Caco-2 (cell line): ENCODE results near the gene C1GALT1C1L. TPM values are rescaled to one million over a fixed set of nuclear protein-coding genes. Genes with fewer than 3 reads are reported as not detected.

Source experiments
- BruUV-seq: library from RNA; stranded (reverse); fragments of 400-500 nt; replicated peaks from 2 replicates; lab custom pipeline; 2021; lab: Mats Ljungman, UMichigan
- CTCF ChIA-PET: fragments of 300-600 bp; sonication (Branson Sonifier 250); formaldehyde crosslinking; loops from one replicate; lab custom pipeline; 2022; ENCODE audit warnings: antibody characterized with exemption; lab: Charles Lee
- POLR2A ChIA-PET: fragments of 300-600 bp; sonication (Branson Sonifier 250); formaldehyde crosslinking; loops from one replicate; lab custom pipeline; 2022; ENCODE audit warnings: antibody characterized with exemption; lab: Charles Lee
- DNase-seq, 2 experiments: peaks; one replicate each; pipeline versions ENCODE4 v3.0.0 to v3.0.0-alpha.2; 2020 to 2022
- H3K27me3 ChIP-seq: replicated peaks from 2 replicates; pipeline ENCODE4 v1.6.0; 2011; ENCODE audit warnings: low read length; ENCODE audit not compliant: control insufficient read depth, insufficient read depth
- H3K36me3 ChIP-seq: 2 replicates; pipeline ENCODE4 v1.5.1; 2011; ENCODE audit warnings: low read length; ENCODE audit not compliant: control insufficient read depth, insufficient read depth
- H3K4me1 ChIP-seq: fragments of 250-450 bp; sonication (Bioruptor Pico); 2 replicates; pipeline ENCODE4 v1.5.1; 2020; ENCODE audit warnings: mild to moderate bottlenecking
- H3K4me3 ChIP-seq: 2 replicates; pipeline ENCODE4 v1.5.1; 2011; ENCODE audit warnings: low read depth, mild to moderate bottlenecking, control low read depth, low read length
- H3K9me3 ChIP-seq: fragments of 250-450 bp; sonication (Bioruptor Pico); 2 replicates; pipeline ENCODE4 v1.5.1; 2020; ENCODE audit warnings: mild to moderate bottlenecking, moderate library complexity
- H3K27ac Mint-ChIP-seq: one replicate; pipeline ENCODE4 v1.8.0; 2022; ENCODE audit warnings: mixed read lengths; ENCODE audit not compliant: unreplicated experiment
- H3K27me3 Mint-ChIP-seq: one replicate; pipeline ENCODE4 v1.8.0; 2022; ENCODE audit warnings: mixed read lengths; ENCODE audit not compliant: insufficient read depth, unreplicated experiment
- H3K36me3 Mint-ChIP-seq: one replicate; pipeline ENCODE4 v1.8.0; 2022; ENCODE audit warnings: mild to moderate bottlenecking, mixed read lengths; ENCODE audit not compliant: insufficient read depth, unreplicated experiment
- H3K4me1 Mint-ChIP-seq: one replicate; pipeline ENCODE4 v1.8.0; 2022; ENCODE audit warnings: low read depth, mixed read lengths; ENCODE audit not compliant: unreplicated experiment
- H3K4me3 Mint-ChIP-seq: one replicate; pipeline ENCODE4 v1.8.0; 2022; ENCODE audit warnings: mild to moderate bottlenecking, moderate library complexity, mixed read lengths; ENCODE audit not compliant: unreplicated experiment
- H3K9me3 Mint-ChIP-seq: one replicate; pipeline ENCODE4 v1.8.0; 2022; ENCODE audit warnings: mixed read lengths; ENCODE audit not compliant: unreplicated experiment
- CTCF ChIP-seq, 2 experiments: fragments of 200-600 bp in 1 of 2; IDR thresholded peaks; 1 replicate in 1 of 2; 2 replicates in 1 of 2; pipeline versions ENCODE4 v1.5.1 to v1.8.0; 2011 to 2022; ENCODE audit warnings: antibody characterized with exemption in 1 of 2, control low read depth in 1 of 2, inconsistent platforms in 1 of 2, low read depth in 1 of 2, low read length in 1 of 2, mild to moderate bottlenecking in 1 of 2, moderate library complexity in 1 of 2; ENCODE audit not compliant: insufficient read depth in 1 of 2, severe bottlenecking in 1 of 2, unreplicated experiment in 1 of 2
- intact Hi-C: fragments of 100-400 bp; cut with micrococcal nuclease; formaldehyde crosslinking; loops from one replicate; pipeline ENCODE4 v1.10.0; 2022; ENCODE audit not compliant: unreplicated experiment
- total RNA-seq: library from RNA; stranded (reverse); gene quantifications from 2 replicates; pipeline ENCODE4 v1.2.3, GENCODE V29; 2022

Gene C1GALT1C1L
- total RNA-seq, 1 experiment from 2014 or later: 1.0 TPM

- ChIA-PET CTCF (no interaction called here), POLR2A (no interaction called here)
- intact Hi-C loops: no loop called here
These were observed 39.3 kb upstream of the C1GALT1C1L start for GRCh38 chr2:43715300-43716098.

DNA sequence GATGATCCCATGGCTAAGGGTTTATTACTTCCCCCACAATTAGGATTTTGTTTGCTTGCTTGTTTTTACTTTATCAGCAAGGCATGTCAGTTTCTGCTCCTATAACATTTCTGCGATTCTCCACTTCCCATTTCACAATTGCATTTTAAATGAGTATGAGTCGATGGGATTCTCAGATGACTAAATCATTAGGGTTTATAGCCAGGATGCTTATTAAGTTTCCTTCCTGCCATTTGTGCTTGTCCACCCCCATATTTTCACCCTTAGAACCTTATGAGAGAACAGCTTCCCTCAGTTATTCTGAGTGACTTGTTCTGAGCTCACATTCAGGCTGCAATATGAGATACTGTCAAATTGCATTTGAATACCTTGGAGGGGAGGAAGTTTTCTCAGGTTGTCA is 37.9 kb upstream of the C1GALT1C1L start:
- intact Hi-C loops: no loop called here
- Histone ChIP-seq H3K9me3 (no peaks in the 10 kb centered on the region), H3K4me1 (no peaks in the 10 kb centered on the region), H3K36me3 (no peaks in the 10 kb centered on the region), H3K4me3 (no peak overlapping the region), H3K27me3 (no peaks in the 10 kb centered on the region)
- H3K4me3 Mint-ChIP-seq: no peak overlapping the region
- ChIA-PET CTCF (no interaction called here), POLR2A (no interaction called here)
- DNase-seq: no peak
- no peaks in the 10 kb centered on the region for H3K9me3 Mint-ChIP-seq
- BruUV-seq: no TSS peak
- no peaks in the 10 kb centered on the region for H3K4me1 Mint-ChIP-seq
- TF ChIP-seq CTCF (IDR thresholded peaks at IDR 0.05; ENCODE audit: insufficient read depth in 1 of 2, low read depth in 1 of 2, low read length in 1 of 2, severe bottlenecking in 1 of 2, unreplicated experiment in 1 of 2): no peak
- peaks cover 15% of the 10 kb centered on the region for H3K27me3 Mint-ChIP-seq
- H3K27ac Mint-ChIP-seq: no peak overlapping the region
- no peaks in the 10 kb centered on the region for H3K36me3 Mint-ChIP-seq

More at GRCh38 chr2:43715300-43716098, 39.3 kb upstream of the C1GALT1C1L start:
- Histone ChIP-seq H3K4me3 (no peak overlapping the region), H3K36me3 (no peaks in the 10 kb centered on the region), H3K4me1 (no peaks in the 10 kb centered on the region), H3K27me3 (no peaks in the 10 kb centered on the region), H3K9me3 (no peaks in the 10 kb centered on the region)
- Mint-ChIP-seq H3K36me3 (no peaks in the 10 kb centered on the region), H3K27me3 (peaks cover 15% of the 10 kb centered on the region), H3K4me1 (no peaks in the 10 kb centered on the region), H3K9me3 (no peaks in the 10 kb centered on the region), H3K4me3 (no peak overlapping the region), H3K27ac (no peak overlapping the region)
- no peak for DNase-seq
- no TSS peak for BruUV-seq
- no peak for TF ChIP-seq CTCF (IDR thresholded peaks at IDR 0.05; ENCODE audit: insufficient read depth in 1 of 2, low read depth in 1 of 2, low read length in 1 of 2, severe bottlenecking in 1 of 2, unreplicated experiment in 1 of 2)

- Mint-ChIP-seq H3K9me3 (no peaks in the 10 kb centered on the region), H3K27me3 (peaks cover 11% of the 10 kb centered on the region), H3K4me1 (no peaks in the 10 kb centered on the region), H3K4me3 (no peak overlapping the region), H3K27ac (no peak overlapping the region), H3K36me3 (no peaks in the 10 kb centered on the region)
- Histone ChIP-seq H3K9me3 (no peaks in the 10 kb centered on the region), H3K4me1 (no peaks in the 10 kb centered on the region), H3K27me3 (no peaks in the 10 kb centered on the region), H3K4me3 (no peak overlapping the region), H3K36me3 (no peaks in the 10 kb centered on the region)
- ChIA-PET POLR2A (no interaction called here), CTCF (no interaction called here)
- BruUV-seq: no TSS peak
- no peak for DNase-seq
- no peak for TF ChIP-seq CTCF (IDR thresholded peaks at IDR 0.05; ENCODE audit: insufficient read depth in 1 of 2, low read depth in 1 of 2, low read length in 1 of 2, severe bottlenecking in 1 of 2, unreplicated experiment in 1 of 2)
- intact Hi-C loops: no loop called here
These were observed 34.6 kb upstream of the C1GALT1C1L start for GRCh38 chr2:43710866-43711265.
